ENCODE results near the gene MGAT4A.
A peak's percentile ranks its signal among the peaks of the same experiment; 100 is the strongest.
"Not testable (repeated sequence)": the region's sequence is repeated elsewhere in the genome, so short reads cannot be mapped to it uniquely, and the experiment has no call there.

MGAT4A gene

GRCh38 chr2:98701230-98701629, 29.7 kb downstream of the MGAT4A start:
- DNase-seq = no peak

DNA sequence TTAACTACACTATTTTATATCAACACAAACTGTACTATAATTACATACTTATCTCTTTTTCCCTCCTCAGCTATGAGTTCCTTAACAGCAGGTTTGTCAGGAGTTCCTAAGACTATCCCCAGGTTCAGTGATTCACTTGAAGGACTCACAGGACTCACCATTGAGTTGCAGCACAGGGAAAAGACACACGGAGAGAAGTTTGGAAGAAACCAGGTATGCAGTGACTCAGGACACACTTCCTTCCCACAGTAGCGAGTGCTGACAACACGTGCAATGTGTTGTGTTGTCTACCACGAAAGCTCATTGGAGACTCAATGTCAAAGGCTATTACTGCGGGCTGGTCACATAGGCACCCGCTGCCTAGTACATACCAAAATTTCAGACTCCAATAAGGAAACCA, 32.0 kb downstream of the MGAT4A start:
- DNase-seq = no peak

GRCh38 chr2:98697651-98698337, 33.1 kb downstream of the MGAT4A start:
- DNase-seq = no peak

DNA sequence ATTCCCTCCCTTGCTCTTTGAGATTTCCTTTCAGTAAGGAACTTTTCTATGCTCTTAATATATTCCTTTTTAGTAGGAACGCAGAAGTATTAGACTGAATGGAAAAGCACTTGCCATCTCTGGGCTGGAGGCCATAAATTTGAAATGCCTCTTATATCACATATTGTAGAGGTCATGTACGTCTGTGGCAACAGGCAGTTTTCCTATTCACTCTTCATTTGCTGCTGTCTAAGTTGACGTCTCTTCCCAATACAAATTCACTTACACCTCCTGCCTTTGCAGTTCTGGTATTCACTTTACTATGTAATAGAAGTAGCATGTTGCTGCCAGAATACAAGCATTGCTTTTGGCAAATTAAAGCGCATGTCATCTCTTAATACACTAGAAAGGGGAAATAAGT, 34.7 kb downstream of the MGAT4A start:
- no peak for DNase-seq

- no peak for DNase-seq
Measured at GRCh38 chr2:98695255-98695654, 35.7 kb downstream of the MGAT4A start.

- DNase-seq = no peak
Measured at GRCh38 chr2:98693477-98693876, 37.5 kb downstream of the MGAT4A start.

DNA sequence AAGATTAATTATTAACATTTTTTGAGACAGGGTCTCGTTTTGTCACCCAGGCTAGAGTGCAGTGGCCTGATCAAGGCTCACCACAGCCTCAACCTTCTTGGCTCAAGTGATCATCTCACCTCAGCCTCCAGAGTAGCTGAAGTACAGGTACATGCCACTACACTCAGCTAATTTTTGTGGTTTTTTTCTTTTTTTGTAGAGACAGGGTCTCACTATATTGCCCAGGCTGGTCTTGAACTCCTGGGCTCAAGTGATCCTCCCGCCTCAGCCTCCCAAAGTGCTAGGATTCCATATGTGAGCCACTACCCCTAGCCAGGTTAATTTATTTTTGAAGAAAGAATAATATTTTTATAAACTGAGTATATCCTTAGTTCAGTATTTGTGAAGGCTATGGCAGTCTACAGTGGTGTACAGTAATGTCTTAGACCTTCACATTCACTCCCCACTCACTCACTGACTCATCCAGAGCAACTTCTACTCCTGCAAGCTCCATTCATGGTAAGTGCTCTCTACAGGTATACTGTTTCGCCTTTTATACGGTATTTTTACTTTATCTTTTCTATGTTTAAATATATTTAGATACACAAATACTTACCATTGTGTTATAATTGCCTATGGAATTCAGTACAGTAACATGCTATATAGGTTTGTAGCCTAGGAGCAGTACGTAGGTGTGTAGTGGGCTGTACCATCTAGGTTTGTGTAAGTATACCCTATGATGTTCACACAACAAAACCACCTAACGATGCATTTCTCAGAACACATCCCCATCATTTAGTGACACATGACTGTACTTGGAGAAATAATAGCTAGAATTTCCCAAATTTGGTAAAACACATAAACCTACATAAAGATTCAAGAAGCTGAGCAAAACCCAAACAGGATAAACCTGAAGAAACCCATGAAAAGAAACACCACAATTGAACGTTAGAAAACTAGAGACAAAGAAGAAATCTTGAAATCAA, 38.6 kb downstream of the MGAT4A start:
- DNase-seq = no peak

- DNase-seq = no peak
Measured at GRCh38 chr2:98691303-98691702, 39.6 kb downstream of the MGAT4A start.

DNA sequence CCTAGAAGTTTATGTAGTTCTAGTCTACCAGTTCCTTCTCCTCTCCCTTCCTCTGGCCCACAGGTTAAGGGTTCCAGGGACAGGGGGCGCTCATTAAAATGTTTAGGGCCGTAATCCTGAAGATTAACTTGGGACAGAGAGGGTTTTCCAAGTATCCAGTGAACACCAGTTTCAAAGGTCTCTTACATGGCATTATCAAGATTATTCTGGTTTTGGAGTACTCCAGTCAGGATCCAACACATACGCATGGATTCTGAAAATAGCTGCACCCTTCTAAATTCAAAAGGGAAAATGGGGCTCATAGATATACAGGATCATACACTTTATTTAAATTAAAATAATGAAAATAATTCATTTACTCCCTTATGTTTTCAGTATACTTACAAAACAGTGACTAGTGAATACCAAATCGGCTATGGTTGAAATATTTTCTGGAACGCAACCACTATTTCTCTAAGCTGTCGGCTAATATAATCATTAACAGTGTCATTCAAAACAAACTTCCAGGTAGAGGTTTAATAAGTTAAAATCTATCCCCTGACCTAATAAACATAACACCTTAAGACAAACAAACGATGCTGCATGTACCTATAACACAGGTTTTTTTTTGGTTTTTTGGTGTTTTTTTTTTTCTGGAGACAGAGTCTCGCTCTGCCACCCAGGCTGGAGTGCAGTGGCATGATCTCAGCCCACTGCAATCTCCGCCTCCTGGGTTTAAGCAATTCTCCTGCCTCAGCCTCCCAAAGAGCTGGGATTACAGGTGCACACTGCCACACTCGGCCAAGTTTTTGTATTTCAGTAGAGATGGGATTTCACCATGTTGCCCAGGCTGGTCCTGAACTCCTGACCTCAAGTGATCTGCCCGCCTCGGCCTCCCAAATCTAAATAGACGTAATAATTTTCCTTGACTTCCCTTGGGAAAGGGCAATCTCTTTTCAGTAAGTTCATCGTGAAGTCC, 44.7 kb downstream of the MGAT4A start:
- DNase-seq = no peak

DNA sequence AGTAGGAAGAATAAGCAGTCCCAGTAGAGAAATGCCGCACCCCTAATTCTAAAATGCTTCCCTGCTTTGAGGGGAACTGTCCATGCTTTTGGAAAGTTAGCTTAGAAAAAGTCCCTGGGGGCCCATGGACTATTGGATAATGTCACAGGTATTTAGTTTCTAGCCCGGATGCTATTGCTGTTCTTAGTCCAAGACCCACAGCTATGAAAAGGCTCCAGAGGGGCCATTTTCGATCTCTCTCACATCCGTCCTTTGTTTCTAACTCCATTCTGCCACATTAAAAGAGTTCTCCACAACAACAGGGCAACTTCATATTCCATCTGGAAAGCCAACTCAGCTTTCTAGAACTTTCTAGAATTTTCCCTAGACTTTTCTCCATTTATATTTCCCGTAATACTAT, 47.2 kb downstream of the MGAT4A start:
- no peak for DNase-seq

GRCh38 chr2:98676742-98677141, 54.2 kb downstream of the MGAT4A start:
- DNase-seq = no peak

DNA sequence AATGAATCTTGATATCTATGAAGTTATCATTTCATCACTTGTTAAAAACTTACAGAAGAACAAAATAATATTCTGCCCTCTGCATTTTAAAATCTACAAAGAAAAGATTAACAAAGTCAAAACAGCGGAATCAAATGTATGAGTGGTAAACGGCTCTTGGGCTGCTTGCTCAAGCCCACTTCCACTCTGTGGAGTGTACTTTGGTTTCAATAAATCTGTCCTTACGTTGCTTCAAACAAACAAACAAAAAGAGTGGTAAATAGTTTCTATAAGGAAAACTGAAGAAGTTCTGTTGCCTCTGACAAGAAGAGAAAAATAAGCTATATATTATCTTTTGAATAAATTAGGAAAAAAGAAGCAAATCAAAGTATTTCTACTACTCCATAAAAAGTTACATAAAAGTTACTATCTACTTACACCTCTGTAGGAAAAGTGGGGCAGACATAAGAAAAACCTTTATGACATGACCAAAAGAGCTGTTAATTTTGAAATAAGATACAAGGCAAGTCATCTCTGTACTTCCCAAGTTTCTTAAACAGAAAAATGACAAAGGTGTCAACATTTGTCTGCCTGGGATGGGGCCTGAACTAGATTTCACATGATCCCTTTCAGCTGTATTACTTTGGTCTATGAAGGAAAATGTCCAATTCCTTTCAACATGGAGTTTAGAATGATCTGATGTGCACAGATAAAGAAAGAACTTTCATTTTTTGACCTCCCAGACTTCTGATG, 56.5 kb downstream of the MGAT4A start:
- DNase-seq = no peak

GRCh38 chr2:98669675-98670074, 61.3 kb downstream of the MGAT4A start:
- DNase-seq = no peak

GRCh38 chr2:98665677-98666076, 65.3 kb downstream of the MGAT4A start:
- no peak for DNase-seq

- DNase-seq = peak; percentile 50
Measured at GRCh38 chr2:98664323-98664722, 66.6 kb downstream of the MGAT4A start.

DNA sequence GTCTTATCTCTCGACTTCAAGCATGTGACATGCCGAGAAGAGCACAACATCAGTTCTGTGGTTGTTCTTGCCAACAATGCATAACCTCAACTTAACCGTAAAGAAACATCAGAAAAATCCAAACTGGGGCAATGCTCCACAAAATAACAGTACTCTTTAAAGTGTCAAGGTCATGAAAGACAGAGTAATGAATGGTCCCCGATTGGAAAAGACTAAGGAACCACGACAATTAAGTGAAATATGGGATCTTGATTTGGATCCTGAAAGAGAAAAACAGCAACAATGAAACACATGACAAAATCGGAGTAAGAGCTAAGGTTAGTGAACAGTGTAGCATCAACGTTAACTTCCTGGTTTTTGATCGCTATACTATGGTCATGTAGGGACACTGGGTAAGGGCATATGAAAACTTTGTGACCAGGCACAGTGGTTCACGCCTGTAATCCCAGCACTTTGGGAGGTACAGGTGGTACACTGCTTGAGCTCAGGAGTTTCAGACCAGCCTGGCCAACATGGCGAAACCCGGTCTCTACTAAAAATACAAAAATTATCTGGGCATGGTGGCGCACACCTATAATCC, 67.3 kb downstream of the MGAT4A start:
- DNase-seq = no peak

- DNase-seq = not testable (repeated sequence)
Measured at GRCh38 chr2:98659491-98659840, 71.5 kb downstream of the MGAT4A start.

- DNase-seq = no peak
Measured at GRCh38 chr2:98658816-98659490, 72.0 kb downstream of the MGAT4A start.

- peak; percentile 33 for DNase-seq
Measured at GRCh38 chr2:98656800-98657199, 74.1 kb downstream of the MGAT4A start.

- DNase-seq = peak; percentile 33
Measured at GRCh38 chr2:98654699-98655495, 76.0 kb downstream of the MGAT4A start.

Data from activated gamma-delta T cell treated with Interleukin-2 at 50 U/mL for 16 hours (primary cell).